H1 (cell line): ENCODE results near the gene CCNL2. TPM values are rescaled to one million over a fixed set of nuclear protein-coding genes. Genes with fewer than 3 reads are reported as not detected.

Experiments used
- NANOG ChIP-seq: IDR thresholded peaks from 2 replicates; pipeline ENCODE4 v1.6.1; 2011; ENCODE audit warnings: low read length, low read depth, mild to moderate bottlenecking, inconsistent platforms; ENCODE audit not compliant: insufficient read depth, poor library complexity, severe bottlenecking
- SP1 ChIP-seq: IDR thresholded peaks from 2 replicates; pipeline ENCODE4 v1.6.1; 2011; ENCODE audit warnings: low read depth, low read length
- YY1 ChIP-seq: IDR thresholded peaks from 2 replicates; pipeline ENCODE4 v1.6.1; 2011; ENCODE audit warnings: low read depth, mild to moderate bottlenecking, low read length
- ZNF274 ChIP-seq: IDR thresholded peaks from 2 replicates; pipeline ENCODE4 v1.7.0; 2012; ENCODE audit warnings: low read length, borderline replicate concordance; ENCODE audit errors: extremely low read depth
- polyA plus RNA-seq, 7 experiments: library from polyadenylated mRNA; depleted of rRNA in 3 of 7; stranded (reverse) in 5 of 7; unstranded in 2 of 7; fragments of >200 nt in 5 of 7; fragments of 200-250 nt in 2 of 7; gene quantifications; 1 replicate in 5 of 7; 2 replicates in 1 of 7; 4 replicates in 1 of 7; pipeline versions ENCODE4 v1.2.1 to v1.2.3, GENCODE V29; 2011 to 2013; ENCODE audit warnings: missing spikeins in 2 of 7, mixed read lengths in 2 of 7
- total RNA-seq: library from RNA; stranded (reverse); fragmentation: NEBNext Ultra II Directional; extraction: Animal tissue kit (Norgen Biotek cat#: 25700); gene quantifications from 2 replicates; pipeline ENCODE4 v1.2.1, GENCODE V29; 2021

Gene CCNL2
- total and polyA plus RNA-seq, 2 of the 8 experiments (the other 6 are each of a cell fraction or from before 2014, with no cell fraction given), result 79.8 to 120 TPM

DNA sequence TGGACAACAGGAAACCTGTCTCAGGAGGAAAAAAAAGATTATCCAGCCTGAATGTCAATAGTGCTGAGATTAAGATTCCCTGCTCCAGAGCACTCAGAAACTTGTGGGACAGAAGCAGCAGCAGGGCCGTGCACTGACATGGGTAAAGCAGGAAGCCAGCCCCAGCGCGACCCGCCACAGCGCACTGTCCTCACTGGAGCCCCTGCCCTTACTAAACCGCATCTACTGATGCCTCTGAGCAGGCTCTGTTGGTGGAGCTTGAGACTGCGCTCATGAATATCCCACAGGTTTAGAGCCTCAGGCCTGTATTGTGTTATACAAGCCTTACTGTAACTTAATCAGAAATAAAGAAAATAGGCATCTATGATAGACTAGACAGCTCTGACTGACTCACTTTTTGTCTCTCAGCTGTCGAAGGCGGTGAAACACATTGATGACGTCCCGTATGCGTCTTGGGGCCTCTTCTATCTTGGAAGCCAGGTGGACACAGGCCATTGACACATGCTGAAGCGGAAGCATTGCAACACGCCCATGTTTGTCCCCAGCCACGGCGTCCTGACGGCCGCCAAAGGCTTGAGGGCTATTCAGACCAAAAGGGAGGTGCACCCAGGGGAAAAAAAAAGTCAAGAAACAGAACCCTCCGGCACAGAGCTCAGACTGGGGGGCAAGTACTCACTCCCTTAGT is 1.2 kb downstream of the CCNL2 start (continued):
- TF ChIP-seq ZNF274 (no peak), SP1 (no peak), YY1 (no peak), NANOG (no peak)
- TF ChIP-seq, all 59 proteins: peak for 0
